Measurements from ENCODE around the gene CLEC9A.

DNA sequence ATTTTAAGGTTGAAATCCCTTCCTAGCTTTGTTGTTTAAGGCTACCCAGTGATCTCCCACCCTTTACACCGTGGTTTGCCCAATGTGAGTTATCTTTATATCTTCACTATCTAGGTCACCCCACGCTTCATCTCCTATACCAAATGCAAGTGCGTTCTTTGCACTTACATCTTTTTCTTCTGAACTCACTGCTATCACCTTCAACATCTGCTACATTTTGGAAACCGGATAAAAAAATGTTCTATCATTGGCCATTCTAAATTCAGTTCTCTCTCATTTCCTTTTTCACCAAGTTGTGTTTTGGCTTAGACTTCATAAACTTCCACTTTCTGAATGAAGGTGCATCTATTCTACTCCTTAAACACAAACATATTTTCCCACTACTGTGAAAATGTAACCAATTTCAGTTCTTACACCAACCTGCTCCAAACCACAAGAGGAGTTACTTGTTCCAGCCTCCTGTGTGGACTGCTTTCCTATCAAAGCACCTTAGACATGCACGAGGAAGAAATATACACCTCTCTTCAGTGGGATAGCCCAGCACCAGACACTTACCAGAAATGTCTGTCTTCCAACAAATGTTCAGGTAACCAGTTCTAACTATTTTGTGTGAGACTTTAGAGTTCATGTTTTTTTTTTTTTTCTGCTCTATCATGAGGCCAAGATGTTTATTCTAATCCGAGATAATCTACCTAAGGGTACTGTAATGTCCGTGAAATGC, 21.9 kb downstream of the CLEC9A start:
- TF ChIP-seq, protein P1, sequence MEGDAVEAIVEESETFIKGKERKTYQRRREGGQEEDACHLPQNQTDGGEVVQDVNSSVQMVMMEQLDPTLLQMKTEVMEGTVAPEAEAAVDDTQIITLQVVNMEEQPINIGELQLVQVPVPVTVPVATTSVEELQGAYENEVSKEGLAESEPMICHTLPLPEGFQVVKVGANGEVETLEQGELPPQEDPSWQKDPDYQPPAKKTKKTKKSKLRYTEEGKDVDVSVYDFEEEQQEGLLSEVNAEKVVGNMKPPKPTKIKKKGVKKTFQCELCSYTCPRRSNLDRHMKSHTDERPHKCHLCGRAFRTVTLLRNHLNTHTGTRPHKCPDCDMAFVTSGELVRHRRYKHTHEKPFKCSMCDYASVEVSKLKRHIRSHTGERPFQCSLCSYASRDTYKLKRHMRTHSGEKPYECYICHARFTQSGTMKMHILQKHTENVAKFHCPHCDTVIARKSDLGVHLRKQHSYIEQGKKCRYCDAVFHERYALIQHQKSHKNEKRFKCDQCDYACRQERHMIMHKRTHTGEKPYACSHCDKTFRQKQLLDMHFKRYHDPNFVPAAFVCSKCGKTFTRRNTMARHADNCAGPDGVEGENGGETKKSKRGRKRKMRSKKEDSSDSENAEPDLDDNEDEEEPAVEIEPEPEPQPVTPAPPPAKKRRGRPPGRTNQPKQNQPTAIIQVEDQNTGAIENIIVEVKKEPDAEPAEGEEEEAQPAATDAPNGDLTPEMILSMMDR (IDR thresholded peaks at IDR 0.05) = no peak
- TF ChIP-seq POLR2A (IDR thresholded peaks at IDR 0.05) = no peak
